Middle frontal gyrus (tissue), 1 donor: Measurements from ENCODE around the gene CCL26.
"Not testable (repeated sequence)": the region's sequence is repeated elsewhere in the genome, so short reads cannot be mapped to it uniquely, and the experiment has no call there.

Source experiments
- DNase-seq: peaks from one replicate; pipeline ENCODE4 v3.0.0-alpha.2; 2015; ENCODE audit warnings: low spot score; ENCODE audit errors: extremely low spot score

The CCL26 gene

DNA sequence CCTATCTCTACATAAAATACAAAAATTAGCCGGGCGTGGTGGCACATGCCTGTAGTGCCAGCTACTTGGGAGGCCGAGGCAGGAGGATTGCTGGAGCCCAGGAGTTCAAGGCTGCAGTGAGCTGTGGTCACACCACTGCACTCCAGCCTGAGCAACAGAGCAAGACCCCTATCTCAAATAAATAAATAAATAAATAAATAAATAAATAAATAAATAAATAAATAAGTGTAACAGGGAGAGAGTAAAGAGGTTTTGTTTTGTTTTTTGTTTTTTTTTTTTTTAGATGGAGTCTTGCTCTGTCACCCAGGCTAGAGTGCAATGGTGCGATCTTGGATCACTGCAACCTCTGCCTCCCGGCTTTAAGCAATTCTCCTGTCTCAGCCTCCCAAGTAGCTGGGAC, 20.6 kb upstream of the CCL26 start:
- not testable (repeated sequence) for DNase-seq

DNA sequence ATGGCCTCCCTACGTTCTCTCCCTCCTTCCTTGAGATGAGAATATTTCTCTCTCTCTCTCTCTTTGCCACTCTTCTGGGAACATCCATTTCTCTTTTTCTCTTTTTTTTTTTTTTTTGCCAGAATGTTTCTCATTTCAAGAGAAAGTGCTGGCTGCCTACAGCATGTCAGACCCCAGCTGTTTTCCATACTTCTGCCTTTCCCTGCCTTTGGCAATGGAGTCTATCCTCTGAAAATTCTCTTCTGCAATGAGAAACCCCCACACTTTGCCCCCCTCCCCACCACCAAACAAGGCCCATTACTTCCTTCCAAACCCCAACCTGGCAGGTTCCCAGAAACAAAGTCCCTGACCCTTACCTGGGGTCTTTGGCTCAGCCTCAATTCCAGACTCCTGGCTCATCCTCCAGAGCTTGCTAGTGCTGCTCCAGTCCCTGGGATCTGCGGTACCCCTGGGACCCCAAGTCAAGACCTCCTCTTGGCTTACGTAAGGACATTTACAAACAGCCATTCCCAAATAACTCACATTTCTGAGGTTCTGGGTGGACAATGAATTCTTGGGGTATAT, 17.4 kb upstream of the CCL26 start:
- no peak for DNase-seq

DNA sequence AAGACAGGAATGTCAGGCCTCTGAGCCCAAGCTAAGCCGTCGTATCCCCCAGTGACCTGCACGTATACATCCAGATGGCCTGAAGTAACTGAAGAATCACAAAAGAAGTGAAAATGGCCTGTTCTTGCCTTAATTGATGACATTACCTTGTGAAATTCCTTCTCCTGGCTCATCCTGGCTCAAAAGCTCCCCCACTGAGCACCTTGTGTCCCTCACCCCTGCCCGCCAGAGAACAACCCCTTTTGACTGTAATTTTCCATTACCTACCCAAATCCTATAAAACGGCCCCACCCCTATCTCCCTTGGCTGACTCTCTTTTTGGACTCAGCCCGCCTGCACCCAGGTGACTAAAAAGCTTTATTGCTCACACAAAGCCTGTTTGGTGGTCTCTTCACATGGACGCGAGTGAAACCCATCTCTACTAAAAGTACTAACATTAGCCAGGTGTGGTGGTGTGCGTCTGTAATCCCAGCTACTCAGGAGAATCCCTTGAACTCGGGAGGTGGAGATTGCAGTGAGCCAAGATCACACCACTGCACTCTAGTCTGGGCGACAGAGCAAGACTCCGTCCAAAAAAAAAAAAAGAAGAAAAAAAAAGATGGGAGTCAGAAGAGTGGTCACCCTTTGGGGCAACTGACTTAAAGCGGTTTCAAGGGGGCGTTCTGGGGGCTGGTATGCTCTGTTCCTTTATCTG, 16.3 kb upstream of the CCL26 start:
- DNase-seq, result not testable (repeated sequence)

DNA sequence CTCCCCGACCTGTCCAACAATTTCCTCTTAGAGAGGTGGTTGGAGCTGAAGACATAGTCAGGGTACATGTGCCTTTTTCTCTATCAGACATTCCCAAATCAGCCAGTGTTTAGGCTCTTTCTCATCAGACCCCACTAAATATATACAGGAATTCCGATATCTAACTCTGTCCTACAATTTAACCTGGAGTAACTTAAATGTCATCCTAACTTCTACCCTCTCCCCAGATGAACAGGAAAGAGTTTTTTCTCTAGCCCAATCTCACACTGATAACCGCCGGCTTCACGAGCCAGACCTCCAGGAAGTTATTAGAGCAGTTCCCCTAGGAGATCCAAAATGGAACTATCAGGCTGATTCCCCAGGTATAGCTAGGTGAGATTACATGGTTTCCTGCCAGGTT, 11.0 kb upstream of the CCL26 start:
- not testable (repeated sequence) for DNase-seq

DNA sequence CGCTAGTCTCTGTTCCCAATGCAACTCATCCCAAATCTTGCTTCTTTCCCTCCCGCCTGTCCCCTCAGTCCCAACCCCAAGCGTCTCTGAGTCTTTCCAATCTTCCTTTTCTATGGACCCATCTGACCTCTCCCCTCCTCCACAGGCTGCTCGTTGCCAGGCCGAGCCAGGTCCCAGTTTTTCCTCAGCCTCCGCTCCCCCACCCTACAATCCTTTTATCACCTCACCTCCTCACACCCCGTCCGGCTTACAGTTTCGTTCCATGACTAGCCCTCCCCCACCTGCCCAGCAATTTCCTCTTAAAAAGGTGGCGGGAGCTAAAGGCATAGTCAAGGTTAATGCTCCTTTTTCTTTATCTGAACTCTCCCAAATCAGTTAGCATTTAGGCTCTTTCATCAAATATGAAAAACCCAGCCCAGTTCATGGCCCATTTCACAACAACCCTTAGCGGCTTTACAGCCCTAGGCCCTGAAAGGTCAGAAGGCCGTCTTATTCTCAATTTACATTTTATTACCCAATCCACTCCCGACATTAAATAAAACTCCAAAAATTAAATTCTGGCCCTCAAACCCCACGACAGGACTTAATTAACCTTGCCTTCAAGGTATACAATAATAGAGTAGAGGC, 8.7 kb upstream of the CCL26 start:
- DNase-seq, result not testable (repeated sequence)

DNA sequence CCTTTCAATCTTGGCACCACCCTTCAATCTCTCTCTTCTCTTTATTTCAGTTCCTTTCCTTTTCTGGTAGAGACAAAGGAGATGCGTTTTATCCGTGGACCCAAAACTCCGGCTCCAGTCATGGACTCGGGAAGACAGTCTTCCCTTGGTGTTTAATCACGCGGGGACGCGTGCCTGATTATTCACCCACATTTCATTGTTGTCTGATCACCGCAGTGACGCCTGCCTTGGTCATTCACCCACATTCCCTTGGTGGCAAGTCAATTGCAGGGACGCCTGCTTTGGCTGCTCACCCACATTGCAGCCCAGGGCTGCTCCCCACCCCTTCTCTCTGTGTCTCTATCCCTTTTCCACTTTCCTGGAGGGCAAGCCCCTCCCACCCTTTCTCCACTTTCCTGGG, 7.5 kb upstream of the CCL26 start:
- DNase-seq, result not testable (repeated sequence)

DNA sequence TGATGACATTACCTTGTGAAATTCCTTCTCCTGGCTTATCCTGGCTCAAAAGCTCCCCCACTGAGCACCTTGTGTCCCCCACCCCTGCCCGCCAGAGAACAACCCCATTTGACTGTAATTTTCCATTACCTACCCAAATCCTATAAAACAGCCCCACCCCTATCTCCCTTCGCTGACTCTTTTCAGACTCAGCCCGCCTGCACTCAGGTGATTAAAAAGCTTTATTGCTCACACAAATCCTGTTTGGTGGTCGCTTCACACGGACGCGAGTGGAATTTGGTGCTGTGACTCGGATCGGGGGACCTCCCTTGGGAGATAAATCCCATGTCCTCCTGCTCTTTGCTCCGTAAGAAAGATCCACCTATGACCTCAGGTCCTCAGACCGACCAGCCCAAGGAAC, 7.0 kb upstream of the CCL26 start:
- DNase-seq, result not testable (repeated sequence)

DNA sequence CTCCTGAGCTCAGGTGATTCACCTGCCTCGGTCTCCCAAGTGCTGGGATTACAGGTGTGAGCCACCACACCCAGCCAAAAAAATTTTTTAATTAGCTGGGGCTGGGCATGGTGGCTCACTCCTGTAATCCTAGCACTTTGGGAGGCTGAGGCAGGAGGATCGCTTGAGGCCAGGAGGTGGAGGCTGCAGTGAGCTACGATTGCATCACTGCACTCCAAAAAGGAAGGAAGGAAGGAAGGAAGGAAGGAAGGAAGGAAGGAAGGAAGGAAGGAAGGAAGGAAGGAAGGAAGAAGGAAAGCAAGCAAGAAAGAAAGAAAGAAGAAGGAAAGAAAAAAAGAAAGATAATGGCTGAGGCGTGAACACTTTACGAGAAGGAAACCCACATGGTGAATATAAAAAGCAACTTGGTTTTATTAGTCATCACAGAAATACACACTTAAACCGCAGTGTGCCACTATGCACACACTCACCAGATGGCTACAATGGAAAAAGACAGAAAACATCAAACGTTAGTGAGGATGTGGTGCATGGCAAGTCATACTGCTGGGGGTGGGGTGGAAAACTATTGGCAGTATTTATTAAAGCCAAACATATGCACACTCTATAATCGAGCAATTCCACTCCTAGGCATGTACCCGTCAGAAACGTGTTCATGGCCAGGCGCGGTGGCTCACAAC, 4.4 kb upstream of the CCL26 start:
- DNase-seq, result no peak

DNA sequence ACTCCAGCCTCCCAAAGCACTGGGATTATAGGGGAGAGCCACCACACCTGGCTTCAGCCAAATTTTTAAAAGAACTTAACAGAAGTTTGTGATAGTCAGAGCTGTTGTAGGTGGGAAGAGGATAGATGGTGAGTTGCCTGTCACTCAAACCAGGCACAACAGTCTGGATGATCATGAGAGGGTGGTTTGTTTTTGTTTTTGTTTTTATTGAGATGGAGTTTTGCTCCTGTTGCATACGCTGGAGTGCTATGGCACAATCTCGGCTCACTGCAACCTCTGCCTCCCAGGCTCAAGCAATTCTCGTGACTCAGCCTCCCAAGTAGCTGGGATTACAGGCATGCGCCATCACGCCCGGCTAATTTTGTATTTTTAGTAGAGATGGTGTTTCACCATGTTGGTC, 1.9 kb upstream of the CCL26 start:
- DNase-seq, result not testable (repeated sequence)

DNA sequence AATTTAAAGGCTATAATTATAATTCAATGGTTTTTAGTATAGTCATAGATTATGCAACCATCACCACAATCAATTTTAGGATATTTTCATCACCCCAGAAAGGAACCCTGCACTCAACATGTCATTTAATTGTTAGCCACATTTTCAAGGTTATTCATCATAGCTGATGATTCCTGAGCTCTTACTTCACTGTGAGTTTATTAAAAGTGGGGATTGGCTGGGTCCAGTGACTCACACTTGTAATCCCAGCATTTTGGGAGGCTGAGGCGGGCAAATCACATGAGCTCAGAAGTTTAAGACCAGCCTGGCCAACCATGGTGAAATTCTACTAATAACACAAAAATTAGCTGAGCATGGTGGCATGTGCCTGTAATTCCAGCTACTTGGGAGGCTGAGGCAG, 787 bp downstream of the CCL26 start:
- DNase-seq, result no peak

DNA sequence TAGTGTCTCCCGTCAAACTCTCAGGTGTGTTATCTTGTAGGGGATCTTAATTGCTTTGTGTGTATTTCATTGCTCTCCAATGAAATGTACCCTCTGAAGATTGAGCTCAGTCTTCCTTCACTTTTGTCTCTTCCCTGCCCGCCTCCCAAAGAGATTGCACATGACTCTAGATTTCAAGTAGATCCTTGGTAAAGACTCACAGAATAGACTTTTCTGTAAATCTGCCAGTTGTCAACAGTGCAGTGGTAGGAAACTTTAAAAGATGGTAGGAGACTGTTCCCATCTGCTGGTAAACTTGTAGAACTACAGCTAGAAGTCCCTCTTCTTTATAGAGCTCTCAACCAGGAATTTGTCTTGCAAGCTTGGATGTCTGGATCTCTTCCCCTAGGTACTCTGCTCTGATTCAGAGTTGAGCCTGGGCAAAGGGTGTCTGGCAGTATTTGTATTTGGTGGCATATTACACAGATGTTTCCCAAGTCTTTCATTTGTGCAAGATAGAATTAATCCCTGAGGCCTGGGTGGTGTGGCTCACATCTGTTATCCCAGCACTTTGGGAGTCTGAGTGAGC, 9.6 kb downstream of the CCL26 start:
- DNase-seq, result peak; percentile 72

DNA sequence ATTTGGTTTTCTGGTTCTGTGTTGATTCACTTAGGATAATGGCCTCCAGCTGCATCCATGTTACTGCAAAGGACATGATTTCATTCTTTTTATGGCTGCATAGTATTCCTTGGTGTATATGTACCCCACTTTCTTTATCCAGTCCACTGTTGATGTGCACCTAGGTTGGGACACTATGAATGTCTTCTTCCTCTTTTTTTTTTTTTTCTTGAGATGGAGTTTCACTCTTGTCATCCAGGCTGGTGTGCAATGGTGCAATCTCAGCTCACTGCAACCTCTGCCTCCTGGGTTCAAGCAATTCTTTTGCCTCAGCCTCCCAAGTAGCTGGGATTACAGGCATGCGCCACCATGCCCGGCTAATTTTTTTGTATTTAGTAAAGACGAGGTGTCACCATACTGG, 10.2 kb downstream of the CCL26 start:
- DNase-seq, result not testable (repeated sequence)

DNA sequence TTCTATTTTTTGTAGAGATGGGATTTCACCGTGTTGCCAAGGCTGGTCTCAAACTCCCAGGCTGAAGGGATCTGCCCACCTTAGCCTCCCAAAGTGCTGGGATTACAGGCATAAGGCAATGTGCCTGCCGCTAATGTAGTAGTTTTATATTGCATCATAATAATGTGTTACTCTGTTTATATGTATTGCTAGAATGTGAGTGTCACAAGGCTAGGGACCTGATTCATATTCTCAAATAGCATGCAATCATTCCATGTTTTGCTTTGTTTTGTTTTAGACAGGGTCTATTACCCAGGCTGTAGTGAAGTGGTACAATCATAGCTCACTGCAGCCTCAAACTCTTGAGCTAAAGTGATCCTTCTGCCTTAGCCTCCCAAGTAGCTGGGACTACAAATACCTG, 13.5 kb downstream of the CCL26 start:
- DNase-seq, result no peak

DNA sequence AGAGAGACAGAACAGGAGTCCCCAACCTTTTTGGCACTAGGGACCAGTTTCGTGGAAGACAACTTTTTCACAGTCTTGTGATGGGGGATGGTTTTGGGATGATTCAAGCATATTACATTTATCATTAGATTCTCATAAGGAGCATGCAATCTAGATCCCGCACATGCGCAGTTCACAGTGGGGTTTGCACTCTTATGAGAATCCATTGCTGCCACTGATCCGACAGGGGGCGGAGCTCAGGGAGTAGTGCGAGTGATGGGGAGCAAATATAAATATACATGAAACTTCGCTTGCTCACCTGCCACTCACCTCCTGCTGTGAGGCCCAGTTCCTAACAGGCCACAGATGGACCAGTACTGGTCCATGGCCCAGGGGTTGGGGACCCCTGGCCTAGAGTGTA, 14.2 kb downstream of the CCL26 start:
- DNase-seq, result no peak

DNA sequence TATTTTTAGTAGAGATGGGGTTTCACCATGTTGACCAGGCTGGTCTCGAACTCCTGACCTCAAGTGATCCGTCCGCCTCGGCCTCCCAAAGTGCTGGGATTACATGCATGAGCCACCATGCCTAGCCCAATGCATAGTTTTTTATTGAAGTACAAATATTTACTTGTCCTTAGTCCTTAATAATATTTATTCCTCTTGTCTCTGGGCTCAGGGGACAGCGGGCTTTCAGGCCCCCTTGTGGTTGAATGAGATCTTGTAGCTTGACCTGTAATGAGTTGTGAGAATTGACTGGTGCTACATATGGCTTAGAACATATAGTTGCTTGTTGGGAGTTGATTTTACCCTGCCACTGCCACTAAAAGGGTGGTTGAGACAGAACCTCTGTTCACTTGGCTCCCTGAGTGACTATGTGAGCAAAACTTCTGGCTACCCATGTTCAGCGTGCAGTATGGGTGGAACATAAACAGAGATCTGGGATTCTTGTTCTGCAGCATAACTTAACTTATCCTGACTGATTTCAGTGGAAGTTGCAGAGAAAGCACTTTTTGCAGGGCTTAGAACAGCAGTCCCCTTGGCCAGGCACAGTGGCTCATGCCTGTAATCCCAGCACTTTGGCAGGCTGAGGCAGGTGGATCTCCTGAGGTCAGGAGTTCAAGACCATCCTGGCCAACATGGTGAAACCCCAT, 14.9 kb downstream of the CCL26 start:
- DNase-seq, result no peak

DNA sequence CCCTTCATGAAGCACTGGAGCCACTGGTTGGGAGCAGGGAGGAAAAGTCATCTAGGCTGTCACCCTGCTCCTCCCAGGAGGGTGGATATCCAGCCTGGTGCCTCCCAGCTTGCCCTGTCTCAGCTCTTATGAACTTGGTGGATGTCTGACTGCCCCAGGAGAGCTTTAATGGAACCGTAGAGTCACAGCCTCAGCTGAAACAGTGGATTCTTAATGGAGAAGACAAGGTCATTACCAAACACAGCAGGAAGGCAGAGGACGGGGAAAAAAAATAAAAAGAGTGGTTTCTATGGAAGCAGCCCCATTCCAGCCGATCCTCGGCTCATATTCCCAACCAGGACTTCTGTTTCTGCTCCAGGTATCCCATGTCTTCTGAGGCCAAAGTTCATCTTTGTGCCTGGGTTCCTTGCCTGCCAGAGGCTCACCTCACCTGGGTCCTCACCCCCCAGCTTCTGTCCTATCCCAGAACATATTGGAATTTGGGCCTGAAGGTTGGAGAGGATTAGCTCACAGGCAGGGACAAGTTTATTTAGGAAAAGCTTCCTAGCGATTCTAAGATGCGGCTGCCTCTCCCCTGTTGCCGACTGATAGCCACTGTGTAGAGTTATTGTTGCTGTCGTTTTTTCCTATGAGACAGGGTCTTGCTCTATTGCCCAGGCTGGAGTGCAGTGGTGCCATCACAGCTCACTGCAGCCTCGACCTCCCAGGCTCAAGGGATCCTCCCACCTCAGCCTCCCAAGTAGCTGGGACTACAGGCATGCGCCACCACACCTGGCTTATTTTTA, 15.6 kb downstream of the CCL26 start:
- DNase-seq, result no peak

DNA sequence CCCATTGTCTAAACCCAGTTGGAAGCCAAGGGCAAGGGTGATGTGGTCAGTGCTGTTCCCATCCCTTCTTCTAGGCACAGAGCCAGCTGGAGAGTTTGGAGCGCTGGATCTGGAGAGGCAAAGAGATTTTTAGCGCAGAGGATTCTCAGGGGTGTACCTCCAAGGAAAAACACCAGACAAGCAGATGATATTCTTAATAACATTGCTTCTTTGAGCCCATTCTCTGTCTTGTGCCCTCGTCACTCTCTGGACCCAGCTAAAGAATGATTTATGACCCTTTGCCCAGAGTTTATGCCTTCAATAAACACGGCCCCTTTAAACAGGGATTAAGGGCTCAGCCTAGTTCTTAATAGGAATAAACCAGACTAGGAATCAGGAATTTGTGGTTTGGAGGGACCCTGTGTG, 28.6 kb downstream of the CCL26 start:
- no peak for DNase-seq

DNA sequence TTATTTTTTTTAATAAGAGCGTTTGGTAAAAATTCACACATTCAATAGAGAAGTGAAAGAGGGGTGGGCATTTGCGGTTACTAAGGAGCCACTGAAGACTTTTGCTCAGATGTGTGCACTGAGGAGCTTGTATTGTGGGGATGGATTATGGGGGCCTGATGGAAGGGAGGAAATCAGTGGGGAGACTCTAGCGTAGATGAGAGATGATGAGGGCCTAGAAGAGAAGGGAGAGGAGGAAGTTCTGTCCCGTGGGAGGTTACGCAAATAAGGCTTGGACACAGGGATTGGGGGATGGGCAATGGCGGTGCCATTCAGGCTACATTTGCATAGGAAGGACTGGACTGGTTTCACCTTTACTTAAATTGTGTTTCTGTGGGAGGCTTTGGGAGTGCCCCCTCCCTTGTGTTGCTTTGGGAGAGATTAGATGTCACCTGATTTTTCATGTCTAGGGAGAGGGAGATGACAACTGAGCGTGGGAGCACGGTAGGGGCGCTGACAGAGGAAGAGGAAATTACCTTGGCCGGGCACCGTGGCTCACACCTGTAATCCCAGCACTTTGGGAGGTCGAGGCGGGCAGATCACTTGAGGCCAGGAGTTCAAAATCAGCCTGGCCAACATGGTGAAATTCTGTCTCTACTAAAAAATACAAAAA, 31.0 kb downstream of the CCL26 start:
- no peak for DNase-seq

DNA sequence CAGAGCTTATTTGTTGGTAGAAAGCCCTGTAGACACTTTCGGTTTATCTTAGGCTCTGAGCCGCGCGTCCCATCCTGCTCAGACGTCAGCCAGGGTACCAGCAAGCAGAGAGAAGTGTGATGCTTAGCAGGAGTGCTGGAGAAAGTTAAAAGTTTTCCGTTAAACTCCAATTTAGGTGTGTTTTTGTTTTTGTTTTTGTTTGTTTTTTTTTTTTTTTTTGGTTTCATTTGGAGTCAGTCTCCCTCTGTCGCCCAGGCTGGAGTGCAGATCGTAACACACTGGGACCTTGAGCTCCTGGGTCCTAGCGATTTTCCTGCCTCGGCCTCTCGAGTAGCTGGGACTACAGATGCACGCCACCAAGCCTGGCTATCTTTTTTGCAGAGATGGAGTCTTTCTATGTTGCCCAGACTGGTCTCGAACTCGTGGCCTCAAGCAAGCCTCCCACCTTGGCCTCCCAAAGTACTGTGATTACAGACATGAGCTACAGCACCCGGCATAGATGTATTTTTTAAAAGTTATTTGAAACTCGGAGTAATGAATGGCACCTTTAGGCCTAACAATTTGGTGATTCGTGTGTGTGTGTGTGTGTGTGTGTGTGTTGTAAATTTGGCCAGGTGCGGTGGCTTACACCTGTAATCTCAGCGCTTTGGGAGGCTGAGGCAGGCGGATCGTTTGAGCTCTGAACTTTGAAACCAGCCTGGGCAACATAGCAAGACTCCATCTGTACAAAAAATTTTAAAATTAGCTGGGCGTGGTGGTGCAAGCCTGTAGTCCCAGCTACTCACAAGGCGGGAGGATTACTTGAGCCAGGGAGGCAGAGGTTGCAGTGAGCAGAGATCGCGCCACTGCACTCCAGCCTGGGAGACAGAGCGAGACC, 32.0 kb downstream of the CCL26 start:
- no peak for DNase-seq
